Osteoblast (primary cell): ENCODE measurements around the gene GTF3C5. TPM values are rescaled to one million over a fixed set of nuclear protein-coding genes. Genes with fewer than 3 reads are reported as not detected.

Experiments used
- DNase-seq: peaks from one replicate; pipeline ENCODE4 v3.0.0; 2011; ENCODE audit warnings: low spot score, mixed read lengths; ENCODE audit not compliant: insufficient read length; ENCODE audit errors: missing footprints
- H2AFZ ChIP-seq: 2 replicates; pipeline ENCODE4 v1.6.0; 2011; ENCODE audit warnings: mild to moderate bottlenecking, low read length
- H3K27ac ChIP-seq: 2 replicates; pipeline ENCODE4 v1.5.1; 2011; ENCODE audit warnings: mild to moderate bottlenecking, low read depth, low read length, moderate library complexity
- H3K27me3 ChIP-seq: 2 replicates; pipeline ENCODE4 v1.6.0; 2012; ENCODE audit warnings: mild to moderate bottlenecking, control low read depth, inconsistent platforms, low read length, moderate library complexity; ENCODE audit not compliant: insufficient read depth
- H3K36me3 ChIP-seq: 2 replicates; pipeline ENCODE4 v1.5.1; 2011; ENCODE audit warnings: mild to moderate bottlenecking, low read length, control low read depth, moderate library complexity; ENCODE audit not compliant: insufficient read depth
- H3K4me1 ChIP-seq: 2 replicates; pipeline ENCODE4 v1.5.1; 2011; ENCODE audit warnings: mild to moderate bottlenecking, low read length, control low read depth, moderate library complexity; ENCODE audit not compliant: insufficient read depth
- H3K4me2 ChIP-seq: 2 replicates; pipeline ENCODE4 v1.6.0; 2011; ENCODE audit warnings: mild to moderate bottlenecking, low read length; ENCODE audit not compliant: insufficient read depth
- H3K4me3 ChIP-seq: fragments of 200-600 bp; sonication (generic); 3 replicates; pipeline ENCODE4 v1.5.1; 2012; ENCODE audit warnings: mild to moderate bottlenecking, low read length, inconsistent platforms; ENCODE audit not compliant: insufficient read depth
- H3K79me2 ChIP-seq: 2 replicates; pipeline ENCODE4 v1.6.0; 2012; ENCODE audit warnings: mild to moderate bottlenecking, low read length, control low read depth, inconsistent platforms; ENCODE audit not compliant: insufficient read depth
- H3K9me3 ChIP-seq: 2 replicates; pipeline ENCODE4 v1.5.1; 2011; ENCODE audit warnings: low read depth, low read length, control low read depth
- H4K20me1 ChIP-seq: 2 replicates; pipeline ENCODE4 v1.6.0; 2012; ENCODE audit warnings: mild to moderate bottlenecking, low read length, control low read depth; ENCODE audit not compliant: insufficient read depth
- CTCF ChIP-seq: IDR thresholded peaks from 2 replicates; pipeline ENCODE4 v1.5.1; 2011; ENCODE audit warnings: mild to moderate bottlenecking, low read depth, low read length, moderate library complexity; ENCODE audit errors: extremely low read depth
- total RNA-seq: library from RNA; depleted of rRNA; stranded (reverse); fragments of >200 nt; gene quantifications from 2 replicates; pipeline ENCODE4 v1.2.3, GENCODE V29; 2012

GTF3C5 gene
- total RNA-seq, 1 donor = 31.8 TPM

DNA sequence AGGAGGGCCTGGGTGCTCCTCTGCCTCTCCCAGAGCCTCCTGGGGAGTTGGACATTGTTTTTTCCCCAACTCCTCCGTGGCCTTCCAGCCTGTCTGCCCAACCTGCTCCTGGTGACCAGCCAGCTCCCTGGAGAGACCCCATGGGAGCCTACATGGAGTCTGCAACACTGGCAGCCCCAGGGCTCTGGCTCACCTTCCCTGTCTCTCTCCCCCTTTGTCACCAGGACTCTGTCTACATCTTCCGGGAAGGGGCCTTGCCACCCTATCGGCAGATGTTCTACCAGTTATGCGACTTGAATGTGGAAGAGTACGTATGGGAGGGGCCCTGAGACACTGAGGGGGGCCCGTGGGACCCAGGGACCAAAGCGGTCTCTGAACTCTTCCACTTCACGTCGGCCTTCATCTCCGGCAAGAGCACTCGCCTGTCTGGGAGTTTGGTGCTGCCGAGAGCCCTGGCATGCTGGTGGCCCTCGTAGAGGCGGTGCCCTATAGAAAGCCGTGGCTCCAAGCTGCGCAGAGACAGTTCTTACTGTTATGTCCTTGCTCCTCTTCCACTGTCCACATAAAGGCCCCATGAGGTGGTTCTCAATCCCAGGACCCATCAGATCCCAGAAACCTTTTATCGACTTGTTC is 25.1 kb downstream of the GTF3C5 start:
- H3K36me3 ChIP-seq = peaks cover 42% of the 10 kb centered on the region
- H3K4me2 ChIP-seq = no peak overlapping the region
- H2AFZ ChIP-seq = no peak overlapping the region
- no peak for TF ChIP-seq CTCF
- DNase-seq = peak; percentile 36
- H3K9me3 ChIP-seq = no peaks in the 10 kb centered on the region
- H3K79me2 ChIP-seq = no peaks in the 10 kb centered on the region
- peaks cover 8% of the 10 kb centered on the region for H3K4me1 ChIP-seq
- H4K20me1 ChIP-seq = peaks cover 10% of the 10 kb centered on the region
- no peak overlapping the region for H3K4me3 ChIP-seq
- no peak overlapping the region for H3K27ac ChIP-seq
- no peaks in the 10 kb centered on the region for H3K27me3 ChIP-seq

GRCh38 chr9:133056533-133056932 is 25.7 kb downstream of the GTF3C5 start:
- DNase-seq = peak; percentile 58
- H3K36me3 ChIP-seq = peaks cover 37% of the 10 kb centered on the region

GRCh38 chr9:133057006-133057405 is 26.2 kb downstream of the GTF3C5 start:
- Histone ChIP-seq H3K4me3 (no peak overlapping the region), H3K9me3 (no peaks in the 10 kb centered on the region), H3K4me1 (peaks cover 8% of the 10 kb centered on the region), H2AFZ (no peak overlapping the region), H4K20me1 (no peaks in the 10 kb centered on the region), H3K27ac (no peak overlapping the region), H3K27me3 (no peaks in the 10 kb centered on the region), H3K79me2 (no peaks in the 10 kb centered on the region), H3K36me3 (peaks cover 34% of the 10 kb centered on the region), H3K4me2 (no peak overlapping the region)
- no peak for DNase-seq
- no peak for TF ChIP-seq CTCF

More at GRCh38 chr9:133056533-133056932, 25.7 kb downstream of the GTF3C5 start:
- no peaks in the 10 kb centered on the region for H3K9me3 ChIP-seq
- H3K4me1 ChIP-seq = peaks cover 8% of the 10 kb centered on the region
- no peak overlapping the region for H3K4me3 ChIP-seq
- no peak overlapping the region for H3K27ac ChIP-seq
- no peak overlapping the region for H2AFZ ChIP-seq
- H4K20me1 ChIP-seq = peaks cover 5% of the 10 kb centered on the region
- no peaks in the 10 kb centered on the region for H3K79me2 ChIP-seq
- H3K4me2 ChIP-seq = no peak overlapping the region
- TF ChIP-seq CTCF = no peak
- H3K27me3 ChIP-seq = no peaks in the 10 kb centered on the region

GRCh38 chr9:133057553-133057952 is 26.8 kb downstream of the GTF3C5 start:
- Histone ChIP-seq H3K27ac (no peak overlapping the region), H2AFZ (no peak overlapping the region), H3K36me3 (peaks cover 34% of the 10 kb centered on the region), H3K4me3 (no peak overlapping the region), H3K9me3 (no peaks in the 10 kb centered on the region), H3K4me1 (peaks cover 8% of the 10 kb centered on the region), H3K4me2 (no peak overlapping the region), H4K20me1 (no peaks in the 10 kb centered on the region), H3K27me3 (no peaks in the 10 kb centered on the region), H3K79me2 (no peaks in the 10 kb centered on the region)
- DNase-seq = peak; percentile 53
- no peak for TF ChIP-seq CTCF
